ENCODE data around the gene TNPO2.

The TNPO2 gene

DNA sequence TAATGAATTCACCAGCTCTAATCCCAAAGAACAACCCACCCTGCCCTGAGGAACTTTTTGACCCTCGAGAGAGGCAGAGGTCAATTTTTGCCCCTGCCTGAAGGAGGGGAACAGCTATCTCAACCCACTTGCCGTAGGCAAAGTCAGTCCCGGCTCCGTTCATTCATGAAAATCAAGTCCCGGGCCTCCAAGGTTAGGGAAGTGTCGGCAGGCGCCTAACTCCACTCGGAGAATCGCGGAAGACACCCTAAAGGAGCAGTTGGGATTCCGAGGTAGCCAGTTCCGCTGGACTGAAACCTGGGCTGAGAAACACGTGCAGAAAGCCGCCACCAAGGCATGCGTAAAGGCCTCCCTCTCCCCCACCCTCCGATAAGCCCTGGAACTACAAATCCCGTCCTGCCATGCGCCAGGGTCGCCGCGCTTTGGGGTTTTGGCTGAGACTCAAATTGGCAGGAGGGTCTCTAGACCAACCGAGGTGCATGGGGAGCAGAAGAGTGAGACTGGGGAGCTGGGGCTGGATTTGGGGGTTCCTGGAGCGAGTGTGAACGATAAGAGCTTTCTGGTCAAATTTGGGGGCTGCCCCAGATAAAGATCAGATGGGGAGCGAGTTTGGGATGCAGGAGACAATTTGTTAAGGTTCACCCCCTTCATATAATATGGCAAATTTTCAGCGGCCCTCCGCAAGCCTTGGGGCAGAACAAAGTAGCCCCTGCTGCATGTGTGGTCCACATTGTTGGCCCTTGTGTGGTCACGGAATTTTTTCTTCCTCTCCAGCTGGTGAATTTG lies at the start of gene TNPO2:
TNPO2 (minus strand) TSS at position 292 of the 786 bp plus-strand sequence. CDS start 2,955 bp downstream, outside the sequence.
- Histone ChIP-seq H3K4me1 (ENCODE audit: control insufficient read depth in 5 of 5, insufficient read depth in 5 of 5, low read length in 5 of 5) (peaks cover 12 to 36% (median 35%) of the 10 kb centered on the region in 5 donors), H3K9me3 (ENCODE audit: control insufficient read depth in 5 of 5, low read length in 5 of 5) (no peaks in the 10 kb centered on the region), H3K9ac (ENCODE audit: low read length in 5 of 5) (peak within 1 kb of the TSS; percentile 63 to 97 (median 78)), H3K36me3 (ENCODE audit: control insufficient read depth in 5 of 5, insufficient read depth in 5 of 5, low read length in 5 of 5) (peaks cover 0 to 15% (median 12%) of the 10 kb centered on the region in 5 donors), H3K4me3 (ENCODE audit: low read depth in 1 of 5, low read length in 5 of 5) (peak within 1 kb of the TSS; percentile 63 to 82 (median 75)), H3K27me3 (ENCODE audit: control insufficient read depth in 5 of 5, insufficient read depth in 4 of 5, low read length in 5 of 5) (no peaks in the 10 kb centered on the region), H3K27ac (ENCODE audit: low read depth, low read length) (peak within 1 kb of the TSS; percentile 92)

DNA sequence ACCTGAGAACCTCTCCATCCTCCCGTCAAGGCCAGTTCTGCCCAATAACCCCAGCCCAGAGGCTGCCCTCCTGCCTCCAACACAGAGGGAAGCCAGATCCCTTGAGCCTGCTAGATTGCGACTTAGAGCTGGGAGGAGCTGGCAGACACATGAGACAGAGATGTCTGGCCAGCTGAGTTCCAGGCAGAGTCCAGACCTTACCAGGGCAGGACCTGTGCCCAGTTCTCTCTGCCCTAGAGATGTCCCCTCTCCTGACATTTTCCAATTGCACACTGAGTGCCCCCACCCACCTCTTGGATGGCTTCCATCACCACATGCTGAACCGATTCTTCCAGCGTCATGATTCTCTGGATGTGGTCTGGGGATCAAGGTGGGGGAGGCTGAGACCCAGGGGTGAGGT lies 48.6 kb upstream of the TNPO2 start:
- peak overlapping the region in 1 of 5 donors; percentile 22 for H3K4me3 ChIP-seq (ENCODE audit: low read depth in 1 of 5, low read length in 5 of 5)
- H3K27ac ChIP-seq (ENCODE audit: low read depth, low read length): peak overlapping the region; percentile 84
- peak overlapping the region in 1 of 5 donors; percentile 59 for H3K9ac ChIP-seq (ENCODE audit: low read length in 5 of 5)
- H3K36me3 ChIP-seq (ENCODE audit: control insufficient read depth in 5 of 5, insufficient read depth in 5 of 5, low read length in 5 of 5): peaks cover 0 to 31% (median 16%) of the 10 kb centered on the region in 5 donors
- H3K27me3 ChIP-seq (ENCODE audit: control insufficient read depth in 5 of 5, insufficient read depth in 4 of 5, low read length in 5 of 5): no peaks in the 10 kb centered on the region
- H3K4me1 ChIP-seq (ENCODE audit: control insufficient read depth in 5 of 5, insufficient read depth in 5 of 5, low read length in 5 of 5): peaks cover 0 to 62% (median 54%) of the 10 kb centered on the region in 5 donors
- no peaks in the 10 kb centered on the region for H3K9me3 ChIP-seq (ENCODE audit: control insufficient read depth in 5 of 5, low read length in 5 of 5)

DNA sequence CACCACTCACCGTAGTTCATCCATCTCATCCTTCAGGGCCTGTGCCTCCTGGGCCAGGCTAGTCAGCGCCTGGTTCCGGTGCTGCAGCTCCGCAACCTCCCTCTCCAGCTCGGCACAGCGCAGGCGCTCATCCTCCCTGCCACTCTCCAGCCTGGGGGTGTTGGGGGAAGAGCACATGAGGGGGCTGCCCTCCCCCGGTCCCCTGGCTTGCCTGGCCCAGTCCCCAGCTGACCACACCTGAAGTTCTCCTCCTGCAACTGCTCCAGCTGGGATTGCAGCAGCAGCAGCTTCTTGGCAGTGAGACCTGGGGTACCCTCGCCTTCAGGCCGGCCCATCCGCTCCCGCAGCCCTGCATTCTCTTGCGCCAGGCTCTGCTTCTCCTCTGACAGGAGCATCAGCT lies 47.2 kb upstream of the TNPO2 start:
- Histone ChIP-seq H3K4me3 (ENCODE audit: low read depth in 1 of 5, low read length in 5 of 5) (no peak overlapping the region), H3K36me3 (ENCODE audit: control insufficient read depth in 5 of 5, insufficient read depth in 5 of 5, low read length in 5 of 5) (peaks cover 0 to 36% (median 17%) of the 10 kb centered on the region in 5 donors), H3K4me1 (ENCODE audit: control insufficient read depth in 5 of 5, insufficient read depth in 5 of 5, low read length in 5 of 5) (peaks cover 0 to 60% (median 56%) of the 10 kb centered on the region in 5 donors), H3K9me3 (ENCODE audit: control insufficient read depth in 5 of 5, low read length in 5 of 5) (no peaks in the 10 kb centered on the region), H3K27me3 (ENCODE audit: control insufficient read depth in 5 of 5, insufficient read depth in 4 of 5, low read length in 5 of 5) (no peaks in the 10 kb centered on the region), H3K27ac (ENCODE audit: low read depth, low read length) (peak overlapping the region; percentile 37), H3K9ac (ENCODE audit: low read length in 5 of 5) (peak overlapping the region in 1 of 5 donors; percentile 59)

GRCh38 chr19:12769689-12770088 lies 46.0 kb upstream of the TNPO2 start:
- H3K9me3 ChIP-seq (ENCODE audit: control insufficient read depth in 5 of 5, low read length in 5 of 5): no peaks in the 10 kb centered on the region
- peaks cover 0 to 44% (median 22%) of the 10 kb centered on the region in 5 donors for H3K36me3 ChIP-seq (ENCODE audit: control insufficient read depth in 5 of 5, insufficient read depth in 5 of 5, low read length in 5 of 5)
- peak overlapping the region; percentile 7 for H3K27ac ChIP-seq (ENCODE audit: low read depth, low read length)

DNA sequence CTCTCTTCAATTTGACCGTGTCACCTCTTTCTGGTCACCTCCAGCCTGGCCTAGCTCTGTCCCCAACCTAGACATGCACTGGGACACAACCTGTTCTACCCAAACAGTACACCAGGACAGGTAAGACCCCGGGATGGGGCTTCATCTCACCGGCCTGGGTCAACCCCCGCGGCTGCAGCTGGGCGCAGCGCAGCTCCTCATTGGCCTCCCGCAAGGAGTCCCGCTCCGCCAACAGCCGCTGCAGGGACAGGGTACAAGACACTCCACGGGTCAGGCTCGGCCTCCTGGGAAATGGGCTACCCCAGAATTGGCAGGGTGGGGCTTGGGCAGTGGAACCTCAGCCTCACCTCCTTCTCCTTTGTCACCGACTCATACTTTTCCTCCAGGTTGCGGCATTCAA lies 43.9 kb upstream of the TNPO2 start:
- Histone ChIP-seq H3K9me3 (ENCODE audit: control insufficient read depth in 5 of 5, low read length in 5 of 5) (no peaks in the 10 kb centered on the region), H3K9ac (ENCODE audit: low read length in 5 of 5) (no peak overlapping the region), H3K27me3 (ENCODE audit: control insufficient read depth in 5 of 5, insufficient read depth in 4 of 5, low read length in 5 of 5) (no peaks in the 10 kb centered on the region), H3K4me1 (ENCODE audit: control insufficient read depth in 5 of 5, insufficient read depth in 5 of 5, low read length in 5 of 5) (peaks cover 0 to 64% (median 50%) of the 10 kb centered on the region in 5 donors), H3K36me3 (ENCODE audit: control insufficient read depth in 5 of 5, insufficient read depth in 5 of 5, low read length in 5 of 5) (peaks cover 0 to 48% (median 33%) of the 10 kb centered on the region in 5 donors), H3K4me3 (ENCODE audit: low read depth in 1 of 5, low read length in 5 of 5) (no peak overlapping the region), H3K27ac (ENCODE audit: low read depth, low read length) (no peak overlapping the region)

More at GRCh38 chr19:12769689-12770088, 46.0 kb upstream of the TNPO2 start:
- H3K4me3 ChIP-seq (ENCODE audit: low read depth in 1 of 5, low read length in 5 of 5): no peak overlapping the region
- H3K4me1 ChIP-seq (ENCODE audit: control insufficient read depth in 5 of 5, insufficient read depth in 5 of 5, low read length in 5 of 5): peaks cover 0 to 66% (median 62%) of the 10 kb centered on the region in 5 donors
- no peaks in the 10 kb centered on the region for H3K27me3 ChIP-seq (ENCODE audit: control insufficient read depth in 5 of 5, insufficient read depth in 4 of 5, low read length in 5 of 5)
- no peak overlapping the region for H3K9ac ChIP-seq (ENCODE audit: low read length in 5 of 5)

- no peak overlapping the region for H3K9ac ChIP-seq (ENCODE audit: low read length in 5 of 5)
- no peaks in the 10 kb centered on the region for H3K9me3 ChIP-seq (ENCODE audit: control insufficient read depth in 5 of 5, low read length in 5 of 5)
- no peak overlapping the region for H3K4me3 ChIP-seq (ENCODE audit: low read depth in 1 of 5, low read length in 5 of 5)
- H3K36me3 ChIP-seq (ENCODE audit: control insufficient read depth in 5 of 5, insufficient read depth in 5 of 5, low read length in 5 of 5): peaks cover 0 to 48% (median 33%) of the 10 kb centered on the region in 5 donors
- peaks cover 0 to 65% (median 50%) of the 10 kb centered on the region in 5 donors for H3K4me1 ChIP-seq (ENCODE audit: control insufficient read depth in 5 of 5, insufficient read depth in 5 of 5, low read length in 5 of 5)
- no peaks in the 10 kb centered on the region for H3K27me3 ChIP-seq (ENCODE audit: control insufficient read depth in 5 of 5, insufficient read depth in 4 of 5, low read length in 5 of 5)
- H3K27ac ChIP-seq (ENCODE audit: low read depth, low read length): no peak overlapping the region
Measured at GRCh38 chr19:12767150-12767549, 43.4 kb upstream of the TNPO2 start.

- Histone ChIP-seq H3K27me3 (ENCODE audit: control insufficient read depth in 5 of 5, insufficient read depth in 4 of 5, low read length in 5 of 5) (no peaks in the 10 kb centered on the region), H3K9ac (ENCODE audit: low read length in 5 of 5) (peak overlapping the region in 2 of 5 donors; percentile 67 to 72), H3K36me3 (ENCODE audit: control insufficient read depth in 5 of 5, insufficient read depth in 5 of 5, low read length in 5 of 5) (peaks cover 0 to 46% (median 33%) of the 10 kb centered on the region in 5 donors), H3K27ac (ENCODE audit: low read depth, low read length) (peak overlapping the region; percentile 60), H3K4me1 (ENCODE audit: control insufficient read depth in 5 of 5, insufficient read depth in 5 of 5, low read length in 5 of 5) (peaks cover 0 to 61% (median 47%) of the 10 kb centered on the region in 5 donors), H3K9me3 (ENCODE audit: control insufficient read depth in 5 of 5, low read length in 5 of 5) (no peaks in the 10 kb centered on the region), H3K4me3 (ENCODE audit: low read depth in 1 of 5, low read length in 5 of 5) (peak overlapping the region; percentile 29 to 73 (median 68))
Measured at GRCh38 chr19:12766051-12766521, 42.4 kb upstream of the TNPO2 start.

GRCh38 chr19:12764698-12765097 lies 41.0 kb upstream of the TNPO2 start:
- H3K36me3 ChIP-seq (ENCODE audit: control insufficient read depth in 5 of 5, insufficient read depth in 5 of 5, low read length in 5 of 5): peaks cover 0 to 32% (median 24%) of the 10 kb centered on the region in 5 donors
- H3K9ac ChIP-seq (ENCODE audit: low read length in 5 of 5): peak overlapping the region in 2 of 5 donors; percentile 66 to 72
- peak overlapping the region; percentile 60 for H3K27ac ChIP-seq (ENCODE audit: low read depth, low read length)
- H3K4me3 ChIP-seq (ENCODE audit: low read depth in 1 of 5, low read length in 5 of 5): peak overlapping the region in 3 of 5 donors; percentile 6 to 68 (median 63)
- H3K27me3 ChIP-seq (ENCODE audit: control insufficient read depth in 5 of 5, insufficient read depth in 4 of 5, low read length in 5 of 5): no peaks in the 10 kb centered on the region
- no peaks in the 10 kb centered on the region for H3K9me3 ChIP-seq (ENCODE audit: control insufficient read depth in 5 of 5, low read length in 5 of 5)
- peaks cover 0 to 50% (median 37%) of the 10 kb centered on the region in 5 donors for H3K4me1 ChIP-seq (ENCODE audit: control insufficient read depth in 5 of 5, insufficient read depth in 5 of 5, low read length in 5 of 5)

DNA sequence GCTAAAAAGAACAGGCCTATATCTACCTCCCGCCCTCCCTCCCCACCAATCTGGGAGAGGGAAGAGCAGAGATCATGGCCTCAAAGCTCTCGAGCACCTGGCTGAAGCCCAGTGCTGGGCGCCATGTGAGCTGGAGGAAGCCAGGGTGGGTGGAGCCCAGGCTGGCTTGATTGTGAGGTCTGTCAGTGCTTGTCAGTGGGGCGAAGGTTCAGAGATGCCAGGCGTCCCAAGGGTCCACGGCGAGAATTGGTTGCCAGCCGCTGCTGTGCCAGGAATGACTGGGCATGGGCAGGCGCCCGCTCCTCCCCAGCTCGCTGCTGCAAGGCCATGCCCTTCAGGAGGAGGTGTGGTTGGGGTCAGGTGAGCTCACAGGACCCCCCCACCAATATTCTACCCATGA lies 39.4 kb upstream of the TNPO2 start:
- H3K36me3 ChIP-seq (ENCODE audit: control insufficient read depth in 5 of 5, insufficient read depth in 5 of 5, low read length in 5 of 5): peaks cover 0 to 25% (median 21%) of the 10 kb centered on the region in 5 donors

DNA sequence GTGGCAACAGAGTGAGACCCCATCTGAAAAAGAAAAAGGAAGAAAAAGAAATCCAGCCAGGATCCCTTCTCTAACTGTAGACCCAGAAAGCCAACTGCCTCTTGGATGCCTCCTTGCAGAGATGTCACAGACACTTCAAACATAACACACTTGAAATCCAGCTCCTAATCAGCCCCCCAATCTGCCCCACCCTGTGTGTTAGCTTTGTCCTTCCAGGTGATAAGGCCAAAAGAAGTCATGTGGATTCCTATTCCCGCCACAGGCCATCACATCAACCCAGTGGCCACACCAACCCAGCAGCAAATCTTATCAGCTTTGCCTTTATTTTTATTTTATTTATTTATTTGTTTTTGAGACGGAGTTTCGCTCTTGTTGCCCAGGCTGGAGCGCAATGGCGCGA lies 36.0 kb upstream of the TNPO2 start:
- no peak overlapping the region for H3K4me3 ChIP-seq (ENCODE audit: low read depth in 1 of 5, low read length in 5 of 5)
- peaks cover 0 to 14% (median 8%) of the 10 kb centered on the region in 5 donors for H3K36me3 ChIP-seq (ENCODE audit: control insufficient read depth in 5 of 5, insufficient read depth in 5 of 5, low read length in 5 of 5)
- no peaks in the 10 kb centered on the region for H3K9me3 ChIP-seq (ENCODE audit: control insufficient read depth in 5 of 5, low read length in 5 of 5)
- H3K27me3 ChIP-seq (ENCODE audit: control insufficient read depth in 5 of 5, insufficient read depth in 4 of 5, low read length in 5 of 5): peaks cover 0 to under 1% (median 0%) of the 10 kb centered on the region in 5 donors
- no peak overlapping the region for H3K27ac ChIP-seq (ENCODE audit: low read depth, low read length)
- peaks cover 0 to 47% (median 27%) of the 10 kb centered on the region in 5 donors for H3K4me1 ChIP-seq (ENCODE audit: control insufficient read depth in 5 of 5, insufficient read depth in 5 of 5, low read length in 5 of 5)
- H3K9ac ChIP-seq (ENCODE audit: low read length in 5 of 5): no peak overlapping the region

More for the DNA sequence above, 39.4 kb upstream of the TNPO2 start:
- Histone ChIP-seq H3K9me3 (ENCODE audit: control insufficient read depth in 5 of 5, low read length in 5 of 5) (no peaks in the 10 kb centered on the region), H3K4me3 (ENCODE audit: low read depth in 1 of 5, low read length in 5 of 5) (no peak overlapping the region), H3K4me1 (ENCODE audit: control insufficient read depth in 5 of 5, insufficient read depth in 5 of 5, low read length in 5 of 5) (peaks cover 0 to 52% (median 37%) of the 10 kb centered on the region in 5 donors), H3K27me3 (ENCODE audit: control insufficient read depth in 5 of 5, insufficient read depth in 4 of 5, low read length in 5 of 5) (no peaks in the 10 kb centered on the region), H3K27ac (ENCODE audit: low read depth, low read length) (peak overlapping the region; percentile 69), H3K9ac (ENCODE audit: low read length in 5 of 5) (no peak overlapping the region)
